Nephron progenitor cell (in vitro differentiated cells): ENCODE data around the gene TUBG2.

ENCODE experiments used
- DNase-seq: peaks from one replicate; pipeline ENCODE4 v3.0.0; 2021
- H3K27ac Mint-ChIP-seq: 2 replicates; pipeline ENCODE4 v1.8.0; 2021; ENCODE audit warnings: mild to moderate bottlenecking, moderate library complexity, mixed read lengths
- H3K27me3 Mint-ChIP-seq: 2 replicates; pipeline ENCODE4 v1.8.0; 2021; ENCODE audit warnings: mild to moderate bottlenecking, low read depth, mixed read lengths; ENCODE audit not compliant: poor library complexity
- H3K36me3 Mint-ChIP-seq: 2 replicates; pipeline ENCODE4 v1.8.0; 2021; ENCODE audit warnings: low read depth, mixed read lengths
- H3K4me1 Mint-ChIP-seq: 2 replicates; pipeline ENCODE4 v1.8.0; 2021; ENCODE audit warnings: mixed read lengths
- H3K4me3 Mint-ChIP-seq: 2 replicates; pipeline ENCODE4 v1.8.0; 2021; ENCODE audit warnings: mild to moderate bottlenecking, moderate library complexity, mixed read lengths
- H3K9me3 Mint-ChIP-seq: 2 replicates; pipeline ENCODE4 v1.8.0; 2021; ENCODE audit warnings: mild to moderate bottlenecking, moderate library complexity, mixed read lengths
- CTCF ChIP-seq: fragments of 200-600 bp; sonication (generic); IDR thresholded peaks from 2 replicates; pipeline ENCODE4 v1.5.0; 2021; ENCODE audit warnings: antibody characterized with exemption

Gene TUBG2

DNA sequence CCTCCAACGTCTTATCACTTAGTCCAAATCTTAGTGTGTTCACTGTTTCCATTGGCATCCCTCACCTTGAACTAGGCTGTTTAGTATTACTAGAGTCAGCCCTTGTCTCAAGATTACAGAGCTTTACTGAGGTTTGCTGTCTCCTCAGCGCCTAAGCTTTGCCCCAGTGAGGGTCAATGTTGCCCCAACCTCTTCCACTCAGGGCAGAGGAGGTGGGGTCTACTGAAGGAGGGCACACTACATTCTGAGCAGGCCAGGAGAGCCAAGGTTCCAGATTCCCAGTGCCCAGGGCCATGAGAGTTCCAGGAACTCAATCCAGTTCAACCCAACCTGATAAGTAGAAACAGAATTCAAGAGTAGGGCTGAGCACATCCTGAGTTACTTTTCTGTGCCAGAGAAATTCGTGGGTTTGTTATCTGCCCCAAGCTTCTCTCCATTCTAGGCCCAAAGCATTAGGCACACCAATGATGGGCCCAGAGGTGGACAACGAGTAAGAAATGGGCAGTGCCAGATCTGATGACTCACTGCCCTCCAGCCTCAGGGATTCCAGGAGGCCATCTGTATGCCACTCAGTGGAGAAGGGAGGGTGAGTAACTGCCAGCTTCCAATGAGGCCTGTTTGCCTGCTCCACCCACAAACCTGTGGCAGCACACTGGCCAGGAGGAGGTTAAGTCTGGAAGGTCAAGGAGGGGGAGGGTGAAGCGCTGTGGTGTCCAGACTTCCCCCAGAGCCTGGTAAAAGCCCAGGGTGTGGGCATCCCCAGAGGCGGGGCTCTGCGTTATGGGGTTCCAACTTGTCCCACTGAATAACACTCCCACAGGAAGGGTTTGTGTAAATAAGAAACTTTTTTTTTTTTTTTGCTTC, 8.2 kb downstream of the TUBG2 start:
- Mint-ChIP-seq H3K9me3 (no peaks in the 10 kb centered on the region), H3K36me3 (peaks cover 61% of the 10 kb centered on the region), H3K27ac (no peak overlapping the region), H3K4me1 (peaks cover 45% of the 10 kb centered on the region), H3K27me3 (peaks cover 20% of the 10 kb centered on the region), H3K4me3 (no peak overlapping the region)
- TF ChIP-seq CTCF = no peak
- DNase-seq = no peak

DNA sequence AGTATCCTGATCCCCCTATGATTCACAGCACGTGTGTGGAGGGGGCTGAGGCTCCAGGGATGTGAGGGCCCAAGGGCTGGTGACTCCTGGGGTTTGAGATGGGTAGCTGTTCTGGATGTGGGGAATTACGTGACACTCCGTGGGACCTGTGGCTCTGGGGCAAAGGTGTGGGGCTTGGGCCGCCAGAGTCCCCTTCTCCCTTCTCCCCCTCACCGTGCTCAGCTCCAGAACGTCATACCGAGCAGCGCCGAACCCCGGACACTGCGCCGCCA, 10.6 kb downstream of the TUBG2 start:
- TF ChIP-seq CTCF = no peak
- no peaks in the 10 kb centered on the region for H3K9me3 Mint-ChIP-seq
- H3K27ac Mint-ChIP-seq = no peak overlapping the region
- H3K4me3 Mint-ChIP-seq = no peak overlapping the region
- no peak for DNase-seq
- H3K36me3 Mint-ChIP-seq = peaks cover 50% of the 10 kb centered on the region
- peaks cover 52% of the 10 kb centered on the region for H3K4me1 Mint-ChIP-seq
- H3K27me3 Mint-ChIP-seq = peaks cover 36% of the 10 kb centered on the region

DNA sequence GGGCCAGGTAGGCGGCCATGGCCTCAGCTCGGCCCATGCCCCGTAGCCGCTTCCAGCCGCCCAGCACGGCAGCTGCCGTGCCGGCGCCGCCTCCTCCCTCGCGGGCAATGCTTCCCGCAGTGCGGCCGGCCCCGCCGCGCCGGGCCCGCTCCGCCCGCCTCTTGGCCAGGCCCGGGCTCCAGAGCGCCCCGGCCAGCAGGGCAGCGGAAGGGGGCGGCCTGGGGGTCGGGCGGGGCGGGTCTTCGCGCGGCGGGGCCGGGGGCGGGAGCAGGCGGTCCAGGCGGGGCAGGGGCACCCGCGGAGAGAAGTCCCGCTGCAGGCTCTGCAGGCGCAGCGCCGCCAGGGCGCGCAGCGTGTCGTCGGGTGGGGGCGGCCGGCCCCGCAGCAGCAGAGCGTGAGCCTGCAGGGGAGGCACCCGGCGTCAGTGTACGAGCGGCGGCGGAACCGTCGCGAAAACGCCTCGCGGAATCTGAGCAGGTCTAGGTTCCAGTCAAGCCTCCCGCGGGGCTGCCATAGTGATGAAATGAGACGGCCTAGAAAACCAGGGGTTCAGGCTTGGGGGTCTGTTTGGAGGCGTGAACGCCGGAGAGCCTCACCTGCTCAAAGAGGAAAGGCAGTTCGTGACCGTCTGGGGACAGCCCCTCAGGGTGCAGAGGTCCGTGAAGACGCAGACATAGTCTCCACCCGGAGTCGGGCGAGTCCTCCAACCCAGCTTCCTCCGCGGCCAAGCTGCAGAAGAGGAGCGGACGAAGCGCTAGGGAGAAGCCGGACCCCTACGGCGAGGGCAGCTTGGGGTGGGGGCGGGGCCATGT, 11.1 kb downstream of the TUBG2 start:
- Mint-ChIP-seq H3K27ac (no peak overlapping the region), H3K4me1 (peaks cover 57% of the 10 kb centered on the region), H3K27me3 (peaks cover 41% of the 10 kb centered on the region), H3K9me3 (no peaks in the 10 kb centered on the region), H3K36me3 (peaks cover 49% of the 10 kb centered on the region), H3K4me3 (peak overlapping the region; percentile 69)
- TF ChIP-seq CTCF = no peak
- DNase-seq = peak; percentile 74

- Mint-ChIP-seq H3K27me3 (peaks cover 41% of the 10 kb centered on the region), H3K4me3 (peak overlapping the region; percentile 34)
- DNase-seq = no peak
Observed at GRCh38 chr17:42670789-42671657, 11.9 kb downstream of the TUBG2 start.

DNA sequence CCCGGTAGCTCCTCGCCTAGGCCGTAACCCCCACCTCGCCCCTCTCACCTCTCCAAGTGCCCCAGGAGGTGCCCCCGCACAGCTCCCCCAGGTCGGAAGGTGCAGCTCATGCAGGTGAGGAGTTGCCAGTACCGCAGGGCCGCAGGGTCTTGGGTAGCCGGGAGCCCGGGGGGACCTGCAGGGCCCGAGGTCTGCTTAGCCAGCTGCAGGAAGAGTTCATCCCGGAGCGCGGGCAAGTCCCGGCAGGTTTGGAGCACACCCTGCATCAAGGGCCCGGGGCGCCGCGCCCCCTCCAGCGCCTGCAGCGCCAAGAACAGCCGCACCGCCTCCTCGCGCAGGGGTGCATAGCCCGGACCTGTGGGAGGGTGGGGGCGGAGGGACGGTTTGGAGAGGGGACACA, 13.0 kb downstream of the TUBG2 start:
- Mint-ChIP-seq H3K4me1 (peaks cover 56% of the 10 kb centered on the region), H3K36me3 (peaks cover 31% of the 10 kb centered on the region), H3K9me3 (no peaks in the 10 kb centered on the region), H3K27me3 (peaks cover 41% of the 10 kb centered on the region), H3K27ac (no peak overlapping the region), H3K4me3 (no peak overlapping the region)
- TF ChIP-seq CTCF = no peak
- DNase-seq = no peak

More at GRCh38 chr17:42670789-42671657, 11.9 kb downstream of the TUBG2 start:
- peaks cover 41% of the 10 kb centered on the region for H3K36me3 Mint-ChIP-seq
- H3K27ac Mint-ChIP-seq = no peak overlapping the region
- no peaks in the 10 kb centered on the region for H3K9me3 Mint-ChIP-seq
- peaks cover 57% of the 10 kb centered on the region for H3K4me1 Mint-ChIP-seq
- no peak for TF ChIP-seq CTCF
